Left ventricle myocardium inferior (tissue), 1 donor: ENCODE data around the gene NKAIN2. TPM values are rescaled to one million over a fixed set of nuclear protein-coding genes. Genes with fewer than 3 reads are reported as not detected.

Experiments
- DNase-seq: peaks from one replicate; pipeline ENCODE4 v3.0.0-alpha.2; 2020
- H3K27ac ChIP-seq: fragments of 200-600 bp; replicated peaks from 2 replicates; pipeline ENCODE4 v1.8.0; 2021
- H3K27me3 ChIP-seq: fragments of 200-600 bp; 2 replicates; pipeline ENCODE4 v1.8.0; 2021; ENCODE audit warnings: low read depth
- H3K36me3 ChIP-seq: fragments of 200-600 bp; 2 replicates; pipeline ENCODE4 v1.8.0; 2021
- H3K4me1 ChIP-seq: fragments of 200-600 bp; 2 replicates; pipeline ENCODE4 v1.8.0; 2021
- H3K4me3 ChIP-seq: fragments of 200-600 bp; 2 replicates; pipeline ENCODE4 v1.8.0; 2021; ENCODE audit warnings: mild to moderate bottlenecking, moderate library complexity
- H3K9me3 ChIP-seq: fragments of 200-600 bp; replicated peaks from 2 replicates; pipeline ENCODE4 v1.8.0; 2021
- CTCF ChIP-seq: fragments of 200-600 bp; IDR thresholded peaks from 2 replicates; pipeline ENCODE4 v1.8.0; 2021; ENCODE audit warnings: antibody characterized with exemption, mild to moderate bottlenecking, borderline replicate concordance
- intact Hi-C: fragments of 100-400 bp; cut with micrococcal nuclease; formaldehyde crosslinking; loops from one replicate; pipeline ENCODE4 v1.11.0; 2022
- total RNA-seq: library from RNA; stranded (reverse); fragmentation: NEBNext Ultra II Directional; extraction: Animal tissue kit (Norgen Biotek cat#: 25700); gene quantifications from one replicate; pipeline ENCODE4 v1.2.1, GENCODE V29; 2021
- donor health status: DM: no; HTN: yes; CAD: no; lungs with severe emphysema.

The NKAIN2 gene
- total RNA-seq, 1 donor from 2014 or later: 0.22 TPM

DNA sequence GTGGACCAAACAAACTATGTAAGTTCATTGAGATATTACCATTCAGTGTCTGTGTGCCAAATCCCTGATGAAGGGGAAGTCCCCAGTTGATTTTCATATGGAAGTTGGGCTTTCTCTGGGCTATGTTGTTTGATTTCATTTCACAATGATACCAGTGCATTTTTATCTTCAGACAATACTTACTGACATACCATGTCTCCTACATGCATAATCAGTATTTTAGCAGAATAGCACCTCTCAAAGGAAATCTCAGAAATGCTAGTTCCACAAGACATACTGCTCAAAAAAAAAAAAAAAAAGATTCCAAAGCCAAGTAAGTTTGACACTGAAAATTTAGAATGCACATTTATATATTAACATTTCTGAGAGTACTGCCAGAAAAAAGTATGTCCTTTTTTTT, 989.7 kb downstream of the NKAIN2 start:
- no peak for DNase-seq
- Histone ChIP-seq H3K9me3 (no peaks in the 10 kb centered on the region), H3K36me3 (no peaks in the 10 kb centered on the region), H3K4me1 (no peaks in the 10 kb centered on the region), H3K27me3 (no peaks in the 10 kb centered on the region), H3K27ac (no peak overlapping the region), H3K4me3 (no peak overlapping the region)
- TF ChIP-seq CTCF: no peak
- intact Hi-C loops: no loop called here

- Histone ChIP-seq H3K4me1 (no peaks in the 10 kb centered on the region), H3K36me3 (no peaks in the 10 kb centered on the region), H3K27me3 (no peaks in the 10 kb centered on the region), H3K9me3 (no peaks in the 10 kb centered on the region), H3K4me3 (no peak overlapping the region), H3K27ac (no peak overlapping the region)
- peak; percentile 72 for TF ChIP-seq CTCF
- DNase-seq: peak; percentile 22
- intact Hi-C loops: no loop called here
These were observed 992.2 kb downstream of the NKAIN2 start for GRCh38 chr6:124795643-124796463.

DNA sequence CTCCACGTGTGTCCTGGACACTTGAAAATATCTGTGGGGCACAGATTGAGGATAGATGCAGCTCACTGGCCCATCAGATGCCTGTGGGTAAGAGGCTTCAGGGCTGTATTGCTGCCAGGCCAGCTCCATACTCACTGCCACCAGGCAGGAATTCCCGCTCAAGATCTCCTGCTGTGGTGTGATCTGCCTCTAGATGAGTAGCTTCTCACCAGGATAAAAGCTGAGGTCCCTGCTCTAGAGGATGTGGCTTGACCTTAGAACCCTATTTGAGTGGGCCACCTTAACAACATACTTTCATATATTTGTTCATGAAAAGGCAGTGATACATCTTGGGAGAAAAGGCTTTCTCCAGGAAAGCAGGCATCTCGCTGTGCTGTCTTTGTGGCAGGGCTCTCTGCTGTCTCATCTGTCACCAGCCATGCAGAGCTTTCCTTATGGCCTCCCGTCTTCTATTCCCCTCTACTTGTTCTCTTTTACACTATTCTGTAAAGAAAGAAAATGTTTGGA, 992.9 kb downstream of the NKAIN2 start:
- no peak for TF ChIP-seq CTCF
- no peaks in the 10 kb centered on the region for H3K36me3 ChIP-seq
- H3K4me3 ChIP-seq: no peak overlapping the region
- H3K4me1 ChIP-seq: no peaks in the 10 kb centered on the region
- H3K9me3 ChIP-seq: no peaks in the 10 kb centered on the region
- no peak overlapping the region for H3K27ac ChIP-seq
- no peak for DNase-seq
- H3K27me3 ChIP-seq: no peaks in the 10 kb centered on the region
- intact Hi-C loops: no loop called here

DNA sequence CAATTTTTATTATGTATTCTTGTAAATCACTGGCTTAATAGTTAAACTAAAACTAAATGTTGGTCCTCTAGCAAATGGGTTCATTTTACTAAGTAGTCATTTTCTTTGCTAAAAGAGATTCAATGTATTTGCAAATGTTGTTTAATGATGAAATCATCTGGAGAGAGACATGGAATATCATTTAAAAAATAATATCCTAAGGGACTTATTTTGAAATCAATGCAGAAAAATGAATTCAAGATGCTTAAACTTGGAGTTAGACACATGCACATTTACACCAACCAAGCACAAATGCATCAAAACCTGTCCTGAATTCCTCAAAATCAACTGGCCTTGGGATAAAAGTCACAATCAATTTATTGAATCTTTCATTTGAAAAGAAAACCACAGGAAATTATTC, 993.6 kb downstream of the NKAIN2 start:
- no peaks in the 10 kb centered on the region for H3K9me3 ChIP-seq

GRCh38 chr6:124798942-124799496, 995.4 kb downstream of the NKAIN2 start:
- TF ChIP-seq CTCF: no peak
- no peaks in the 10 kb centered on the region for H3K9me3 ChIP-seq
- no peaks in the 10 kb centered on the region for H3K4me1 ChIP-seq
- no peak overlapping the region for H3K4me3 ChIP-seq
- intact Hi-C loops: no loop called here
- no peaks in the 10 kb centered on the region for H3K36me3 ChIP-seq
- no peak for DNase-seq
- no peaks in the 10 kb centered on the region for H3K27me3 ChIP-seq
- no peak overlapping the region for H3K27ac ChIP-seq

More for the DNA sequence above, 993.6 kb downstream of the NKAIN2 start:
- H3K36me3 ChIP-seq: no peaks in the 10 kb centered on the region
- intact Hi-C loops: no loop called here
- H3K27me3 ChIP-seq: no peaks in the 10 kb centered on the region
- H3K4me1 ChIP-seq: no peaks in the 10 kb centered on the region
- no peak for TF ChIP-seq CTCF
- DNase-seq: no peak
- no peak overlapping the region for H3K4me3 ChIP-seq
- no peak overlapping the region for H3K27ac ChIP-seq
